Central memory CD8-positive, alpha-beta T cell (primary cell): ENCODE data around the gene C2CD4C.
"Not testable (repeated sequence)": the region's sequence is repeated elsewhere in the genome, so short reads cannot be mapped to it uniquely, and the experiment has no call there.

ENCODE experiments used
- ATAC-seq: fragments of 150-1000 bp; cut with Tn5 transposase; replicated peaks from 2 replicates; pipeline ENCODE4 v1.10.0; 2022; ENCODE audit warnings: mild to moderate bottlenecking, moderate FRiP score, moderate number of reproducible peaks; ENCODE audit not compliant: poor library complexity, severe bottlenecking; ENCODE audit errors: extremely low read depth
- DNase-seq, 2 donors: peaks; one replicate each; pipeline ENCODE4 v3.0.0; 2021; ENCODE audit warnings: low spot score in 2 of 2
- H3K27ac Mint-ChIP-seq: one replicate; pipeline ENCODE4 v1.8.0; 2022; ENCODE audit warnings: low read depth, mild to moderate bottlenecking, moderate library complexity, mixed read lengths
- H3K27me3 Mint-ChIP-seq: one replicate; pipeline ENCODE4 v1.8.0; 2022; ENCODE audit warnings: mixed read lengths
- H3K36me3 Mint-ChIP-seq: one replicate; pipeline ENCODE4 v1.8.0; 2022; ENCODE audit warnings: mild to moderate bottlenecking, moderate library complexity, mixed read lengths; ENCODE audit not compliant: insufficient read depth
- H3K4me1 Mint-ChIP-seq: one replicate; pipeline ENCODE4 v1.8.0; 2022; ENCODE audit warnings: mixed read lengths
- H3K4me3 Mint-ChIP-seq: one replicate; pipeline ENCODE4 v1.8.0; 2022; ENCODE audit warnings: mild to moderate bottlenecking, moderate library complexity, mixed read lengths
- H3K9me3 Mint-ChIP-seq: one replicate; pipeline ENCODE4 v1.8.0; 2022; ENCODE audit warnings: mixed read lengths

The C2CD4C gene

DNA sequence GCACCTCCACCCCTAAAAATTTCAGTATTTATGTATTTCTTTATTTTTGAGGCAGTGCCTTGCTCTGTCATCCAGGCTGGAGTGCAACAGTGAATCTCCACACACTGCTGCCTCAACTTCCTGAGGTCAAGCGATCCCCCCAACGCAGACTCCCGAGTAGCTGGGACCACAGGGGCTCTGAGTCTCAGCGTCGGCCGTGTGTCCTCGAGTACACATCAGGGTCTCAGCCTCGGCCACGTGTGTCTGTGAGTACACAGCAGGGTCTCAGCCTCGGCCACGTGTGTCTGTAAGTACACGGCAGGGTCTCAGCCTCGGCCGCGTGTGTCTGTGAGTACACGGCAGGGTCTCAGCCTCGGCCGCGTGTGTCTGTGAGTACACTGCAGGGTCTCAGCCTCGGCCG lies 21.2 kb downstream of the C2CD4C start:
- Mint-ChIP-seq H3K27me3 (peaks cover 42% of the 10 kb centered on the region), H3K9me3 (no peaks in the 10 kb centered on the region), H3K36me3 (peaks cover 2% of the 10 kb centered on the region)

GRCh38 chr19:386632-387301 lies 22.2 kb downstream of the C2CD4C start:
- H3K36me3 Mint-ChIP-seq = not testable (repeated sequence)

More for the DNA sequence above, 21.2 kb downstream of the C2CD4C start:
- ATAC-seq = no peak
- no peak overlapping the region for H3K4me3 Mint-ChIP-seq
- peaks cover 8% of the 10 kb centered on the region for H3K4me1 Mint-ChIP-seq
- DNase-seq = no peak
- no peak overlapping the region for H3K27ac Mint-ChIP-seq

GRCh38 chr19:386189-386588 lies 22.8 kb downstream of the C2CD4C start:
- ATAC-seq, H3K9me3 Mint-ChIP-seq, H3K4me3 Mint-ChIP-seq, H3K36me3 Mint-ChIP-seq, H3K27ac Mint-ChIP-seq, DNase-seq: not testable (repeated sequence)
- Mint-ChIP-seq H3K4me1 (peaks cover 12% of the 10 kb centered on the region), H3K27me3 (peaks cover 49% of the 10 kb centered on the region)

More at GRCh38 chr19:386632-387301, 22.2 kb downstream of the C2CD4C start:
- peaks cover 49% of the 10 kb centered on the region for H3K27me3 Mint-ChIP-seq
- not testable (repeated sequence) for H3K27ac Mint-ChIP-seq, H3K9me3 Mint-ChIP-seq, H3K4me3 Mint-ChIP-seq, DNase-seq, ATAC-seq
- peaks cover 12% of the 10 kb centered on the region for H3K4me1 Mint-ChIP-seq

DNA sequence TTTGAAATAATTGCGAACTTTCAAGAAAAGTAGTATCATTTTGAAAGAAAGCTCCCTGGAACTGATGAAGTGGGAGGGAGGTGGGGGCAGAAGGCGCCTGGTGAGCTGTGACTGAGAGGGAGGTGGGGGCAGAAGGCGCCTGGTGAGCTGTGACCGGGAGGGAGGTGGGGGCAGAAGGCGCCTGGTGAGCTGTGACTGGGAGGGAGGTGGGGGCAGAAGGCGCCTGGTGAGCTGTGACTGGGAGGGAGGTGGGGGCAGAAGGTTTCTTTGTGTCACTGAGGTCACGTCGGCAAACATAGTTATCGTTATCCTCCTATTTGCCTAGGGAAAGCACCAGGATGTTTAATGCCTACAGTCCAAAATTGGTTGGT lies 24.2 kb downstream of the C2CD4C start:
- Mint-ChIP-seq H3K27me3 (peaks cover 58% of the 10 kb centered on the region), H3K9me3 (no peaks in the 10 kb centered on the region), H3K27ac (no peak overlapping the region), H3K36me3 (peaks cover 2% of the 10 kb centered on the region), H3K4me3 (no peak overlapping the region), H3K4me1 (peaks cover 12% of the 10 kb centered on the region)
- ATAC-seq (no peak), DNase-seq (no peak)

- Mint-ChIP-seq H3K27me3 (peaks cover 58% of the 10 kb centered on the region), H3K4me3 (no peak overlapping the region), H3K27ac (no peak overlapping the region), H3K36me3 (peaks cover 2% of the 10 kb centered on the region), H3K9me3 (no peaks in the 10 kb centered on the region), H3K4me1 (peaks cover 12% of the 10 kb centered on the region)
- DNase-seq = no peak
- no peak for ATAC-seq
These were observed 24.8 kb downstream of the C2CD4C start for GRCh38 chr19:383922-384798.

- Mint-ChIP-seq H3K4me3 (peak overlapping the region; percentile 37), H3K36me3 (peaks cover 2% of the 10 kb centered on the region), H3K4me1 (peaks cover 12% of the 10 kb centered on the region), H3K27me3 (peaks cover 49% of the 10 kb centered on the region), H3K27ac (no peak overlapping the region), H3K9me3 (no peaks in the 10 kb centered on the region)
- no peak for DNase-seq
- no peak for ATAC-seq
These were observed 25.9 kb downstream of the C2CD4C start for GRCh38 chr19:383040-383439.

GRCh38 chr19:382578-382977 lies 26.4 kb downstream of the C2CD4C start:
- H3K27me3 Mint-ChIP-seq = peaks cover 49% of the 10 kb centered on the region
- DNase-seq, H3K9me3 Mint-ChIP-seq, H3K36me3 Mint-ChIP-seq, H3K27ac Mint-ChIP-seq: not testable (repeated sequence)
- peaks cover 17% of the 10 kb centered on the region for H3K4me1 Mint-ChIP-seq
- ATAC-seq = peak; percentile 80
- H3K4me3 Mint-ChIP-seq = peak overlapping the region; percentile 37

- ATAC-seq, H3K9me3 Mint-ChIP-seq, H3K4me3 Mint-ChIP-seq, H3K27ac Mint-ChIP-seq, DNase-seq, H3K36me3 Mint-ChIP-seq: not testable (repeated sequence)
- Mint-ChIP-seq H3K27me3 (peaks cover 49% of the 10 kb centered on the region), H3K4me1 (peaks cover 17% of the 10 kb centered on the region)
These were observed 27.0 kb downstream of the C2CD4C start for GRCh38 chr19:381901-382300.

DNA sequence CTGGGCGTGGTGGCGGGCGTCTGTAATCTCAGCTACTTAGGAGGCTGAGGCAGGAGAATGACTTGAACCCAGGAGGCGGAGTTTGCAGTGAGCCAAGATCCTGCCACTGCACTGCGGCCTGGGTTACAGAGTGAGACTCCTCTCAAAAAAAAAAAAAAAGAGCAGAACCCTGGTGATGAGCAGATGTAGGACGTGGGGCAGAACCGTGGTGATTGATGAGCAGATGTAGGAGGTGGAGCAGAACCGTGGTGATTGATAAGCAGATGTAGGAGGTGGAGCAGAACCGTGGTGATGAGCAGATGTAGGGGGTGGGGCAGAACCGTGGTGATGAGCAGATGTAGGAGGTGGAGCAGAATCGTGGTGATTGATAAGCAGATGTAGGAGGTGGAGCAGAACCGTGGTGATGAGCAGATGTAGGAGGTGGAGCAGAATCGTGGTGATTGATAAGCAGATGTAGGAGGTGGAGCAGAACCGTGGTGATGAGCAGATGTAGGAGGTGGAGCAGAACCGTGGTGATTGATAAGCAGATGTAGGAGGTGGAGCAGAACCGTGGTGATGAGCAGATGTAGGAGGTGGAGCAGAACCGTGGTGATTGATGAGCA lies 28.2 kb downstream of the C2CD4C start:
- peaks cover 17% of the 10 kb centered on the region for H3K4me1 Mint-ChIP-seq
- not testable (repeated sequence) for DNase-seq, H3K4me3 Mint-ChIP-seq, ATAC-seq, H3K36me3 Mint-ChIP-seq, H3K27ac Mint-ChIP-seq, H3K9me3 Mint-ChIP-seq
- H3K27me3 Mint-ChIP-seq = peaks cover 45% of the 10 kb centered on the region

DNA sequence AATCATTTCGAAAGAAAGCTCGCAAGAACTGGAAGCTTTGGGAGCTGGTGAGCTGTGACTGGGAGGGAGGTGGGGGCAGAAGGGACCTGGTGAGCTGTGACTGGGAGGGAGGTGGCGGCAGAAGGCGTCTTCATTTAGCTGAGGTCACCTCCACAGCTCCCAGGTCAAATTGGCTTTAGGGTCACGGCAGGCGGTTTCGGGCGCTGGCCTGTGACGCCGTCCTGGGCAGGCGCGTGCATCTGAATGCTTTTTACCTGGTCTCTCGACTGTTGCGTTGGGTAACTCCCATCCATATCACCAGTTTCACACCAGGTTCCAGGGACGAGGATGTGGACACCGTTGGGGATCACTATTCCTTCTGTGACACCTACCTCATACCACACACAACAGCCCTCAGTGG lies 29.2 kb downstream of the C2CD4C start:
- peaks cover 3% of the 10 kb centered on the region for H3K36me3 Mint-ChIP-seq
- H3K27me3 Mint-ChIP-seq = peaks cover 43% of the 10 kb centered on the region
- H3K4me1 Mint-ChIP-seq = peaks cover 17% of the 10 kb centered on the region
- DNase-seq (no peak), ATAC-seq (no peak)
- no peaks in the 10 kb centered on the region for H3K9me3 Mint-ChIP-seq
- no peak overlapping the region for H3K4me3 Mint-ChIP-seq
- H3K27ac Mint-ChIP-seq = no peak overlapping the region

GRCh38 chr19:378706-379105 lies 30.2 kb downstream of the C2CD4C start:
- Mint-ChIP-seq H3K27me3 (peaks cover 39% of the 10 kb centered on the region), H3K27ac (no peak overlapping the region), H3K4me3 (no peak overlapping the region), H3K36me3 (peaks cover 2% of the 10 kb centered on the region), H3K4me1 (peaks cover 17% of the 10 kb centered on the region), H3K9me3 (no peaks in the 10 kb centered on the region)
- DNase-seq (no peak), ATAC-seq (no peak)

GRCh38 chr19:377801-378581 lies 31.0 kb downstream of the C2CD4C start:
- Mint-ChIP-seq H3K9me3 (no peaks in the 10 kb centered on the region), H3K4me1 (peaks cover 11% of the 10 kb centered on the region), H3K36me3 (peaks cover 1% of the 10 kb centered on the region), H3K27ac (no peak overlapping the region), H3K27me3 (peaks cover 39% of the 10 kb centered on the region), H3K4me3 (no peak overlapping the region)
- DNase-seq = no peak
- ATAC-seq = no peak
